Naive thymus-derived CD4-positive, alpha-beta T cell (primary cell): Measurements from ENCODE around the gene EGFR. TPM values are rescaled to one million over a fixed set of nuclear protein-coding genes. Genes with fewer than 3 reads are reported as not detected.

Experiments
- ATAC-seq: fragments of 150-1000 bp; cut with Tn5 transposase; 2 replicates; pipeline ENCODE4 v1.10.0; 2021; ENCODE audit warnings: mild to moderate bottlenecking, moderate library complexity
- CTCF ChIA-PET: fragments of 350-600 bp; sonication (Branson Sonifier 250); formaldehyde crosslinking; loops from one replicate; lab custom pipeline; 2021; ENCODE audit warnings: antibody characterized with exemption; lab: Charles Lee
- POLR2A ChIA-PET: fragments of 350-600 bp; sonication (Branson Sonifier 250); formaldehyde crosslinking; loops from one replicate; lab custom pipeline; 2021; ENCODE audit warnings: antibody characterized with exemption, inconsistent platforms; lab: Charles Lee
- DNase-seq, 9 donors: peaks; one replicate each; pipeline versions ENCODE4 v3.0.0 to v3.0.0-alpha.2; 2020 to 2022; ENCODE audit warnings: mixed read lengths in 1 of 9
- H3K27ac ChIP-seq: one replicate; pipeline ENCODE4 v1.7.0; 2013; ENCODE audit warnings: mild to moderate bottlenecking, low read depth, low read length, moderate library complexity
- H3K27me3 ChIP-seq, 2 donors: one replicate each; pipeline ENCODE4 v1.7.0; 2013; ENCODE audit warnings: low read length in 2 of 2, mild to moderate bottlenecking in 2 of 2, moderate library complexity in 2 of 2; ENCODE audit not compliant: control insufficient read depth in 2 of 2, insufficient read depth in 2 of 2
- H3K36me3 ChIP-seq, 3 experiments: 1 replicate in 2 of 3; 2 replicates in 1 of 3; pipeline ENCODE4 v1.7.0; 2013; ENCODE audit warnings: low read length in 3 of 3, mild to moderate bottlenecking in 3 of 3, moderate library complexity in 1 of 3; ENCODE audit not compliant: insufficient read depth in 3 of 3, control insufficient read depth in 2 of 3
- H3K4me1 ChIP-seq, 2 donors: one replicate each; pipeline ENCODE4 v1.7.0; 2013; ENCODE audit warnings: low read length in 2 of 2, mild to moderate bottlenecking in 2 of 2, moderate library complexity in 1 of 2; ENCODE audit not compliant: control insufficient read depth in 2 of 2, insufficient read depth in 2 of 2
- H3K4me3 ChIP-seq: 2 replicates; pipeline ENCODE4 v1.7.0; 2013; ENCODE audit warnings: mild to moderate bottlenecking, low read length
- H3K9me3 ChIP-seq, 3 experiments: 1 replicate in 2 of 3; 2 replicates in 1 of 3; pipeline ENCODE4 v1.7.0; 2013; ENCODE audit warnings: low read length in 3 of 3; ENCODE audit not compliant: control insufficient read depth in 2 of 3
- H3K27ac Mint-ChIP-seq, 9 donors: one replicate each; pipeline ENCODE4 v1.8.0; 2020 to 2022; ENCODE audit warnings: mixed read lengths in 9 of 9, mild to moderate bottlenecking in 8 of 9, moderate library complexity in 5 of 9, inconsistent platforms in 2 of 9
- H3K27me3 Mint-ChIP-seq, 5 donors: one replicate each; pipeline ENCODE4 v1.8.0; 2021 to 2022; ENCODE audit warnings: mixed read lengths in 5 of 5, mild to moderate bottlenecking in 1 of 5
- H3K36me3 Mint-ChIP-seq, 5 donors: one replicate each; pipeline ENCODE4 v1.8.0; 2020 to 2022; ENCODE audit warnings: mixed read lengths in 5 of 5, mild to moderate bottlenecking in 3 of 5, inconsistent platforms in 1 of 5
- H3K4me1 Mint-ChIP-seq, 7 donors: one replicate each; pipeline ENCODE4 v1.8.0; 2020 to 2022; ENCODE audit warnings: mixed read lengths in 7 of 7, mild to moderate bottlenecking in 3 of 7, inconsistent platforms in 1 of 7
- H3K4me3 Mint-ChIP-seq, 10 donors: one replicate each; pipeline ENCODE4 v1.8.0; 2020 to 2022; ENCODE audit warnings: mild to moderate bottlenecking in 10 of 10, mixed read lengths in 10 of 10, moderate library complexity in 6 of 10, inconsistent platforms in 2 of 10
- H3K9me3 Mint-ChIP-seq, 11 donors: one replicate each; pipeline ENCODE4 v1.8.0; 2020 to 2022; ENCODE audit warnings: mixed read lengths in 11 of 11, mild to moderate bottlenecking in 4 of 11, inconsistent platforms in 1 of 11, moderate library complexity in 1 of 11
- intact Hi-C, 2 donors: fragments of 100-400 bp; cut with micrococcal nuclease; formaldehyde crosslinking; loops; one replicate each; pipeline ENCODE4 v1.15.1; 2023
- polyA plus RNA-seq, 2 donors: library from polyadenylated mRNA; unstranded; fragments of 300-500 nt; fragmentation: Illumina TruSeq; gene quantifications; one replicate each; pipeline ENCODE4 v1.2.3, GENCODE V29; 2021
- total RNA-seq, 6 experiments: library from RNA in 5 of 6; stranded (reverse) in 5 of 6; gene quantifications; 1 replicate in 5 of 6; 2 replicates in 1 of 6; pipeline ENCODE4 v1.2.3 and lab custom pipeline; 2021 to 2026

The EGFR gene
- total and polyA plus RNA-seq, 7 experiments from 2014 or later = 0.16 TPM; not detected in 6

GRCh38 chr7:55070854-55071253 is 52.0 kb downstream of the EGFR start:
- H3K36me3 Mint-ChIP-seq = peaks cover 0 to 2% (median 0%) of the 10 kb centered on the region in 5 donors
- no peaks in the 10 kb centered on the region for H3K9me3 ChIP-seq
- POLR2A ChIA-PET = no interaction called here
- H3K27me3 Mint-ChIP-seq = peaks cover 13 to 41% (median 20%) of the 10 kb centered on the region in 5 donors
- peaks cover 0 to 5% of the 10 kb centered on the region in 2 donors for H3K4me1 ChIP-seq
- H3K9me3 Mint-ChIP-seq = peaks cover 0 to 2% (median 0%) of the 10 kb centered on the region in 11 donors
- no peak overlapping the region for H3K27ac ChIP-seq
- H3K36me3 ChIP-seq = no peaks in the 10 kb centered on the region
- DNase-seq (no peak), ATAC-seq (no peak)
- no peak overlapping the region for H3K4me3 ChIP-seq
- H3K4me3 Mint-ChIP-seq = no peak overlapping the region
- H3K27ac Mint-ChIP-seq = no peak overlapping the region
- H3K4me1 Mint-ChIP-seq = peaks cover 0 to 17% (median 3%) of the 10 kb centered on the region in 7 donors
- CTCF ChIA-PET = no interaction called here
- no peaks in the 10 kb centered on the region for H3K27me3 ChIP-seq
- intact Hi-C loops = no loop called here

GRCh38 chr7:55071411-55072175 is 52.8 kb downstream of the EGFR start:
- H3K4me1 Mint-ChIP-seq = peaks cover 0 to 17% (median 3%) of the 10 kb centered on the region in 7 donors
- ATAC-seq (no peak), DNase-seq (no peak)
- H3K27me3 ChIP-seq = no peaks in the 10 kb centered on the region
- H3K9me3 Mint-ChIP-seq = peaks cover 0 to 2% (median 0%) of the 10 kb centered on the region in 11 donors
- H3K4me3 Mint-ChIP-seq = no peak overlapping the region
- ChIA-PET POLR2A (no interaction called here), CTCF (no interaction called here)
- no peaks in the 10 kb centered on the region for H3K9me3 ChIP-seq
- no peak overlapping the region for H3K4me3 ChIP-seq
- H3K27me3 Mint-ChIP-seq = peaks cover 13 to 41% (median 19%) of the 10 kb centered on the region in 5 donors
- intact Hi-C loops = no loop called here
- peaks cover 0 to 5% of the 10 kb centered on the region in 2 donors for H3K4me1 ChIP-seq
- H3K36me3 ChIP-seq = no peaks in the 10 kb centered on the region
- peaks cover 0 to 2% (median 0%) of the 10 kb centered on the region in 5 donors for H3K36me3 Mint-ChIP-seq
- no peak overlapping the region for H3K27ac ChIP-seq
- H3K27ac Mint-ChIP-seq = no peak overlapping the region

- Mint-ChIP-seq H3K27ac (no peak overlapping the region), H3K27me3 (peaks cover 10 to 36% (median 15%) of the 10 kb centered on the region in 5 donors), H3K9me3 (peaks cover 0 to 2% (median 0%) of the 10 kb centered on the region in 11 donors), H3K4me3 (no peak overlapping the region), H3K4me1 (peaks cover 0 to 17% (median 3%) of the 10 kb centered on the region in 7 donors), H3K36me3 (peaks cover 0 to 2% (median 0%) of the 10 kb centered on the region in 5 donors)
- H3K4me1 ChIP-seq = peaks cover 0 to 5% of the 10 kb centered on the region in 2 donors
- H3K36me3 ChIP-seq = no peaks in the 10 kb centered on the region
- intact Hi-C loops = no loop called here
- no peaks in the 10 kb centered on the region for H3K9me3 ChIP-seq
- ATAC-seq (no peak), DNase-seq (no peak)
- no peak overlapping the region for H3K27ac ChIP-seq
- H3K4me3 ChIP-seq = no peak overlapping the region
- no peaks in the 10 kb centered on the region for H3K27me3 ChIP-seq
- ChIA-PET CTCF (no interaction called here), POLR2A (no interaction called here)
Observed at GRCh38 chr7:55072251-55072650, 53.4 kb downstream of the EGFR start.

GRCh38 chr7:55073051-55073511 is 54.3 kb downstream of the EGFR start:
- ChIA-PET POLR2A (no interaction called here), CTCF (no interaction called here)
- H3K4me1 ChIP-seq = peaks cover 0 to 5% of the 10 kb centered on the region in 2 donors
- no peaks in the 10 kb centered on the region for H3K36me3 ChIP-seq
- no peak for DNase-seq
- Mint-ChIP-seq H3K9me3 (peaks cover 0 to 2% (median 0%) of the 10 kb centered on the region in 11 donors), H3K27ac (no peak overlapping the region), H3K36me3 (peaks cover 0 to 2% (median 0%) of the 10 kb centered on the region in 5 donors), H3K27me3 (peaks cover 10 to 32% (median 15%) of the 10 kb centered on the region in 5 donors), H3K4me3 (no peak overlapping the region), H3K4me1 (peaks cover 0 to 17% (median 3%) of the 10 kb centered on the region in 7 donors)
- ATAC-seq = no peak
- H3K4me3 ChIP-seq = no peak overlapping the region
- H3K27me3 ChIP-seq = no peaks in the 10 kb centered on the region
- intact Hi-C loops = no loop called here
- no peaks in the 10 kb centered on the region for H3K9me3 ChIP-seq
- H3K27ac ChIP-seq = no peak overlapping the region

GRCh38 chr7:55073976-55074528 is 55.2 kb downstream of the EGFR start:
- H3K27me3 Mint-ChIP-seq = peaks cover 6 to 25% (median 10%) of the 10 kb centered on the region in 5 donors
- ATAC-seq = peak; percentile 88
- Histone ChIP-seq H3K4me3 (no peak overlapping the region), H3K36me3 (no peaks in the 10 kb centered on the region), H3K9me3 (no peaks in the 10 kb centered on the region), H3K27ac (no peak overlapping the region), H3K27me3 (no peaks in the 10 kb centered on the region), H3K4me1 (peaks cover 0 to 5% of the 10 kb centered on the region in 2 donors)
- H3K4me1 Mint-ChIP-seq = peaks cover 0 to 17% (median 3%) of the 10 kb centered on the region in 7 donors
- H3K27ac Mint-ChIP-seq = peak overlapping the region in 1 of 9 donors; percentile 88
- peaks cover 0 to 2% (median 0%) of the 10 kb centered on the region in 11 donors for H3K9me3 Mint-ChIP-seq
- intact Hi-C loops = no loop called here
- peaks cover 0 to 2% (median 0%) of the 10 kb centered on the region in 5 donors for H3K36me3 Mint-ChIP-seq
- ChIA-PET POLR2A (no interaction called here), CTCF (no interaction called here)
- DNase-seq = no peak
- H3K4me3 Mint-ChIP-seq = peak overlapping the region in 1 of 10 donors; percentile 66

- Mint-ChIP-seq H3K4me3 (no peak overlapping the region), H3K27ac (no peak overlapping the region), H3K27me3 (peaks cover 0 to 20% (median 4%) of the 10 kb centered on the region in 5 donors), H3K36me3 (peaks cover 0 to 2% (median 0%) of the 10 kb centered on the region in 5 donors), H3K4me1 (peaks cover 0 to 17% (median 3%) of the 10 kb centered on the region in 7 donors), H3K9me3 (no peaks in the 10 kb centered on the region)
- POLR2A ChIA-PET = no interaction called here
- intact Hi-C loops = no loop called here
- no peak overlapping the region for H3K4me3 ChIP-seq
- CTCF ChIA-PET = interaction anchor here (0.6 kb wide), 1 partner anchor 1162 kb away, joined by 6 read pairs; no protein-coding TSS in a partner anchor
- no peaks in the 10 kb centered on the region for H3K9me3 ChIP-seq
- no peak for ATAC-seq
- no peak overlapping the region for H3K27ac ChIP-seq
- no peaks in the 10 kb centered on the region for H3K36me3 ChIP-seq
- no peak for DNase-seq
- no peaks in the 10 kb centered on the region for H3K27me3 ChIP-seq
- peaks cover 0 to 5% of the 10 kb centered on the region in 2 donors for H3K4me1 ChIP-seq
Observed at GRCh38 chr7:55075464-55076021, 56.7 kb downstream of the EGFR start.
